ENCODE data around the gene EPHB2.

DNA sequence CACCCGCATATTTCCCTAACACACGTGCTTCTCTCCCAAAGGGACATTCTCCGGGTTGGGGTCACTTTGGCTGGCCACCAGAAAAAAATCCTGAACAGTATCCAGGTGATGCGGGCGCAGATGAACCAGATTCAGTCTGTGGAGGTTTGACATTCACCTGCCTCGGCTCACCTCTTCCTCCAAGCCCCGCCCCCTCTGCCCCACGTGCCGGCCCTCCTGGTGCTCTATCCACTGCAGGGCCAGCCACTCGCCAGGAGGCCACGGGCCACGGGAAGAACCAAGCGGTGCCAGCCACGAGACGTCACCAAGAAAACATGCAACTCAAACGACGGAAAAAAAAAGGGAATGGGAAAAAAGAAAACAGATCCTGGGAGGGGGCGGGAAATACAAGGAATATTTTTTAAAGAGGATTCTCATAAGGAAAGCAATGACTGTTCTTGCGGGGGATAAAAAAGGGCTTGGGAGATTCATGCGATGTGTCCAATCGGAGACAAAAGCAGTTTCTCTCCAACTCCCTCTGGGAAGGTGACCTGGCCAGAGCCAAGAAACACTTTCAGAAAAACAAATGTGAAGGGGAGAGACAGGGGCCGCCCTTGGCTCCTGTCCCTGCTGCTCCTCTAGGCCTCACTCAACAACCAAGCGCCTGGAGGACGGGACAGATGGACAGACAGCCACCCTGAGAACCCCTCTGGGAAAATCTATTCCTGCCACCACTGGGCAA is 202.9 kb downstream of the EPHB2 start:
- TF ChIP-seq, protein P1, sequence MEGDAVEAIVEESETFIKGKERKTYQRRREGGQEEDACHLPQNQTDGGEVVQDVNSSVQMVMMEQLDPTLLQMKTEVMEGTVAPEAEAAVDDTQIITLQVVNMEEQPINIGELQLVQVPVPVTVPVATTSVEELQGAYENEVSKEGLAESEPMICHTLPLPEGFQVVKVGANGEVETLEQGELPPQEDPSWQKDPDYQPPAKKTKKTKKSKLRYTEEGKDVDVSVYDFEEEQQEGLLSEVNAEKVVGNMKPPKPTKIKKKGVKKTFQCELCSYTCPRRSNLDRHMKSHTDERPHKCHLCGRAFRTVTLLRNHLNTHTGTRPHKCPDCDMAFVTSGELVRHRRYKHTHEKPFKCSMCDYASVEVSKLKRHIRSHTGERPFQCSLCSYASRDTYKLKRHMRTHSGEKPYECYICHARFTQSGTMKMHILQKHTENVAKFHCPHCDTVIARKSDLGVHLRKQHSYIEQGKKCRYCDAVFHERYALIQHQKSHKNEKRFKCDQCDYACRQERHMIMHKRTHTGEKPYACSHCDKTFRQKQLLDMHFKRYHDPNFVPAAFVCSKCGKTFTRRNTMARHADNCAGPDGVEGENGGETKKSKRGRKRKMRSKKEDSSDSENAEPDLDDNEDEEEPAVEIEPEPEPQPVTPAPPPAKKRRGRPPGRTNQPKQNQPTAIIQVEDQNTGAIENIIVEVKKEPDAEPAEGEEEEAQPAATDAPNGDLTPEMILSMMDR (IDR thresholded peaks at IDR 0.05), result no peak
- no peak for TF ChIP-seq POLR2A (IDR thresholded peaks at IDR 0.05)
